Hematopoietic multipotent progenitor cell treated with erythropoietin and hydrocortisone succinate and interleukin-3 and kit ligand, for 8 days (in vitro differentiated cells): Measurements from ENCODE around the gene ID1.
A peak's percentile ranks its signal among the peaks of the same experiment; 100 is the strongest.
"Not testable (repeated sequence)": the region's sequence is repeated elsewhere in the genome, so short reads cannot be mapped to it uniquely, and the experiment has no call there.

Source experiments
- DNase-seq: peaks from one replicate; pipeline ENCODE4 v3.0.0-alpha.2; 2015

The ID1 gene

GRCh38 chr20:31602779-31603441 lies 2.2 kb upstream of the ID1 start:
- no peak for DNase-seq

DNA sequence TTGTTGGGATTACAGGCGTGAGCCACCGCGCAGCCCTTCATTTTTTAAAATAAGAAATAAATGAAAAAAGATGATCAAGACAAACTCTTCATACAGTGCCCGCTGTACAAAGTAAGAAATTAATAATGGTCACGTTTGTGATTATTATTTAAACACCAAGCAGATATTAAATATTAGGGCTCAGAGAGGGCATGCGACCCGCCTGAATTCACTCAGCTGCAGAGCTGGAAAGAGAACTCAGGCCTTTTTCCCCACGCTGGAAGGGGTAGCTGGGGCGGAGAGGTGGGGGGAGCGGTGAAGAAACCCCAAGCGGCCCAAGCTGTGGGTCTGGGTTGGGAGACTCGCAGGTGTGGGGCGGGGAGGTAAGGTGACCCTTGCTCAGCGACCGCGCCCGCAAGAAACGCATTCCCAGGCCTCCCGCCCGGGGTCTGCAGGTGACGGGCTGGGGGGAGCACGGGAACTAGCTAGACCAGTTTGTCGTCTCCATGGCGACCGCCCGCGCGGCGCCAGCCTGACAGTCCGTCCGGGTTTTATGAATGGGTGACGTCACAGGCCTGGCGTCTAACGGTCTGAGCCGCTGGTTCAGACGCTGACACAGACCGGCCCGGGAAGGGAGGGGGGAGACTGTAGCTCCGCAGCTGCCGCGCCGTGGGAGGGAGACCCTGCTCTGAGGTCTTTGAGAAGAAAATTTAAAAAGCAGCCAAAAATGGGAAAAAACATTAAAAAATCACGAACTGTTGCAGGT lies 1.1 kb upstream of the ID1 start:
- peak; percentile 91 for DNase-seq

DNA sequence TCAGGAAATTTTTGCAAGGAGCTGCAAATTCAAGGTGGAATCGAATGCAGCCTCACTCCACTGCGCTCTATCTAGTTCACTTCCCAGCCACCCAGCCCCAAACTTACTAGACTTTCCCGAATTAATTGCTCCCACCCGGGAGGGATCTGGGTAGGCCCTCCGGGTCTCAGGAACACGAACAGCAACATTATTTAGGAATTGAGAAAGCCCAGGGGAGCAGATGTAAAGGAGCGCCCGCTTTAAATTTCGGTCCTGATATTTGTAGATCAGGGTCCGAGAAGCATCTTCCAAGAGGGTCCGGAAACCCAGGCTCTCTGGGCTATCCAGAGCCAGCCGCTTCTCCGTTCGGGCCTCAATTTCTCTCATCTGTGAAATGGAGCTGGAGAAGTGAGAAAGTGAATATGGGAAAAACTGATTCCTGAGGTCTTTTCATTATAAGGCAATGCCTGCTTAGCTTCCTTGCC lies 490 bp upstream of the ID1 start:
- DNase-seq, result no peak

DNA sequence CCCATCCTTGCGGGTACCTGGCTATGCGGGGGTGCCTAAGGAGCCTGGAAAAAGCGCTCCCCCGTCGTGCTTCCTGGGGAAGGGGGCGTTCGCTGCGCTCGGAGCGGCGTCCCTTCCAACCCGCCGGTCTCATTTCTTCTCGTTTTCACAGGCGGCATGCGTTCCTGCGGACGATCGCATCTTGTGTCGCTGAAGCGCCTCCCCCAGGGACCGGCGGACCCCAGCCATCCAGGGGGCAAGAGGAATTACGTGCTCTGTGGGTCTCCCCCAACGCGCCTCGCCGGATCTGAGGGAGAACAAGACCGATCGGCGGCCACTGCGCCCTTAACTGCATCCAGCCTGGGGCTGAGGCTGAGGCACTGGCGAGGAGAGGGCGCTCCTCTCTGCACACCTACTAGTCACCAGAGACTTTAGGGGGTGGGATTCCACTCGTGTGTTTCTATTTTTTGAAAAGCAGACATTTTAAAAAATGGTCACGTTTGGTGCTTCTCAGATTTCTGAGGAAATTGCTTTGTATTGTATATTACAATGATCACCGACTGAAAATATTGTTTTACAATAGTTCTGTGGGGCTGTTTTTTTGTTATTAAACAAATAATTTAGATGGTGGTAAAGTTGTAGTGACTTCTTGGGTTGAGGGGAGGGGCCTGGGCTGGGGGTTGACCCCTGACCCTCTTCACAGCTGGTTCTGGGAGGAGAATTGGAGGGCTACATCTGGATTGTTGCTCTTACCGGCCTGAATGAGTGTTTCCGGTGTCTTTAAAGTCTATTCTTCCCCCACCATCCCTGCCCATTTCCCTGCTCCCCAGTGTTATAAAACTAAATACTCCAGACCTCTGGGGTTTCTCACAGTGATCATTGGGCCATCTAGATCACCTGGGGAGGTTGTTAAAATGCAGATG lies 1.1 kb downstream of the ID1 start:
- peak; percentile 32 for DNase-seq

GRCh38 chr20:31606804-31607639 lies 1.9 kb downstream of the ID1 start:
- DNase-seq, result peak; percentile 91

DNA sequence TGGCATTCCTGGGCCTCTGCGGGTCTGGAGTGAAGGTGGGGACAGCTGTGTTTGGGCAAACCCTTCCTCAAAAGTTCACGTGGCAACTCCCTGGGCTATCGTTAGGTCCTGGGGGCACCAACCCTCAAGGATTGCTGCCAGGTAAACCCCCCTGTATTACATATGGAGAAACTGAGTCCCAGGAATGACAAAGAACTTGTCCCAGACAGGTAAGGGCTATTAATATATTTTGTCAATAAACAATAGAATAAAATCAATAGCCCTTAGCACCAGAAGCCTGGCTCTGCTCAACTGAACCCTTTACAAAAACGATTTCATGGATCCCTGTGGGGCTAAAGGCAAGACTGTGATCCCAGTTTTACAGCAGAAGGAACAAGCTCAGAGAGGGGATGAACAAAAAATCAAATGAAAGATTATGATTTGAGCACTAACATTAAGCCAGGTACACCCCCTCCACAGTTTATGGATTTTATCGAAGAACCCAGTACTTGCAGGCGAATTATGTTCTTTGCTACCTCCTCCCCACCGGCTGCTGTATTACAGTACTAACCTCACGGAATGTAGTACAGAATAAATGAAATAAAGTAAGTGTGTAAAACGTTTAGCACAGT lies 2.7 kb downstream of the ID1 start:
- no peak for DNase-seq

GRCh38 chr20:31608251-31608945 lies 3.3 kb downstream of the ID1 start:
- no peak for DNase-seq

DNA sequence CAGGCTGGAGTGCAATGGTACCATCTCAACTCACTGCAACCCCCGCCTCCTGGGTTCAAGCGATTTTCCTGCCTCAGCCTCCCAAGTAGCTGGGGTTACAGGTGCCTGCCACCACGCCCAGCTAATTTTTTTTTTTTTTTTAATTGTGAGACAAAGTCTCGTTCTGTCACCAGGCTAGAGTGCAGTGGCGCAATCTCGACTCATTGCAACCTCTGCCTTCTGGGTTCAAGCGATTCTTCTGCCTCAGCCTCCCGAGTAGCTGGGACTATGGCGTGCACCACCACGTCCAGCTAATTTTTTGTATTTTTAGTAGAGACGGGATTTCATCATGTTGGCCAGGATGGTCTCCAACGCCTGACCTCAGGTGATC lies 7.2 kb downstream of the ID1 start:
- not testable (repeated sequence) for DNase-seq

DNA sequence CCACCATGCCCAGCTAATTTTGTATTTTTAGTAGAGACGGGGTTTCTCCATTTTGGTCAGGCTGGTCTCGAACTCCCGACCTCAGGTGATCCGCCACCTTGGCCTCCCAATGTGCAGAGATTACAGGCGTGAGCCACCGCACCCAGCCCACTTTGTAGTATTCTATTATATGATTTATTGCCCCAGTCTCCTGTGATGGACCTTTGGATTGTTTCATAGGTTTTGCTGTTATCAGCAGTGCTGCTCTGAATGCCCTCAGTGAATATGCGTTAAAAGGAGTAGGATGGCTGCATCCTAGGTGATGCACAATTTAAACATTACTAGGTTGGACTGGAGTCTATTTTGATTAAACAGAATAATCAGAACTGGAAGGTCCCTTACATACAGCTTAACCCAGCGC lies 10.3 kb downstream of the ID1 start:
- no peak for DNase-seq

GRCh38 chr20:31617432-31618104 lies 12.5 kb downstream of the ID1 start:
- no peak for DNase-seq

- no peak for DNase-seq
Observed at GRCh38 chr20:31620246-31620645, 15.2 kb downstream of the ID1 start.

DNA sequence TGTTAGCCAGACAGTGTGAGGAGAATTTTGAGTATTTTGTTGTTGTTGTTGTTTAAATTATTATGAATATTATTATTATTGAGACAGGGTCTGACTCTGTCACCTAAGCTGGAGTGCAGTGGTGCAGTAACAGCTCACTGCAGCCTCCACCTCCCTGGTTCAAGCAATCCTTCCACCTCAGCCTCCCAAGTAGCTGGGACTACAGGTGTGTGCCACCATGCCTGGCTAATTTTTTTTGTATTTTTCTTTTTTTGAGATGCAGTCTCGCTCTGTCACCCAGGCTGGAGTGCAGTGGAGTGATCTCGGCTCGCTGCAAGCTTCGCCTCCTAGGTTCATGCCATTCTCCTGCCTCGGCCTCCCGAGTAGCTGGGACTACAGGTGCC lies 18.0 kb downstream of the ID1 start:
- not testable (repeated sequence) for DNase-seq

DNA sequence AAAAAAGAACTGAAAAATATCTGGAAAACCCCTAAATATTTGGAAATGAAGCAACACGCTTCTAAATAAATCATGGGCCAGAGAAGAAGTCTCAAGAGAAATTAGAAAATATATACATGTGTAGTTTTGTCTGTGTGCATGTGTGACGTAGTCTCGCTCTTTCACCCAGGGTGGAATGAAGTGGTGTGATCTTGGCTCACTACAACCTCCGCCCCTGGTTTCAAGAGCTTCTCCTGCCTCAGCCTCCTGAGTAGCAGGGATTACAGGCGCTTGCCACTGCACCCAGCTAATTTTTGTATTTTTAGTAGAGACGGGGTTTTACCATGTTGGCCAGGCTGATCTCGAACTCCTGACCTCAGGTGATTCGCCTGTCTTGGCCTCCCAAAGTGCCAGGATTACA lies 21.4 kb downstream of the ID1 start:
- DNase-seq, result not testable (repeated sequence)

GRCh38 chr20:31628057-31628456 lies 23.0 kb downstream of the ID1 start:
- DNase-seq, result not testable (repeated sequence)

DNA sequence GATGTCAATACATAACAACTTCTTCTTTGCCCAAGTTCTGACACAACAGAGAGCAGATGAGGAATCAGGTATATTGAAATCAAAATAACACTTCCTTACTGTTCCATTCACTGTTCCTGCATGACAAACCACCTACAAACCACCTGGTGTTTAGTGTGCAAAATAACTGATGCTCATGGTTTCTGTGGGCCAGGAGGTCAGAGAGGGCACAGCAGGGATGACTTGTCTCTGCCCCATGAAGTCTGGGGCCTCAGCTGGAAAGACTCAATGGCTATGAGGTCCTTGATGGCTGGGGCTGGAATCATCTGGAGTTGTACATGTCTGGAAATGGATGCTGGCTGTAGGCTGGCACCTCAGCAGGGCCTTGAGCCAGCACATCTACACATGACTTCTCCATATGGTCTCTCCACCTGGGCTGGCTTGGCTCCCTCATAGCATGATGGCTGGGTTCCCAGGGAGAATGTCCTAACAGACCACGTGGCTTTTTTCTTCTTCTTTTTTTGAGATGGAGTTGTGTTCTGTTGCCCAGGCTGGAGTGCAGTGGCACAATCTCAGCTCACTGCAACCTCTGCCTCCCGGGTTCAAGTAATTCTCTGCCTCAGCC lies 25.2 kb downstream of the ID1 start:
- DNase-seq, result no peak

- no peak for DNase-seq
Observed at GRCh38 chr20:31632548-31633338, 27.7 kb downstream of the ID1 start.

DNA sequence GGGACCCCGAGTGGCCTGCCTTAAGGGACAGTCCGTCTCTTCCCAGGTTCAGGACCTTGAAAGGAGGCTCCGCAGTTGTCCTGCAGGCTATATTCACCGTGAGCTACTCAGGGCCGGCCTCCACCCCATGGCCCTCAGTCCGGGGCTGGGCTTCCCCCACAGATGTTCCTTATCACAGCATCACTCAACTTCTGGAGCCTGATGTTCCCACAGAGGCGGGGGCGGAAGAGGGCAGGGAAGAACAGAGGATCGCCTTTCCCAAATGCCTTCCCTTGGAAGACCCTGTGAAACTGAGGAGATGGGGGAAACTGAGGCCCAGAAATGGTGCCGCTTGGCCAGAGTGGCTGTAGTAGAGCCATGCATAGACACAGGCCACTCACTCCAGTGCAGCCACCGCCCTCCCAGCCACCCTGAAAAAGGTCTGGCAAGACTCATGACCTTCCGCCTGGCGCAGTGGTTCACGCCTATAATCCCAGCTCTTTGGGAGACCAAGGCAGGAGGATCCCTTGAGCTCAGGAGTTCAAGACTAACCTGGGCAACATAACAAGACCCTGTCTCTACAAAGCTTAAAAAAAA lies 28.3 kb downstream of the ID1 start:
- no peak for DNase-seq

- no peak for DNase-seq
Observed at GRCh38 chr20:31637660-31638059, 32.6 kb downstream of the ID1 start, which contains the start of gene COX4I2. Gene COX4I2, plus strand, starts transcription at chr20:31637912. Its CDS starts 1,106 bp downstream, at chr20:31639018.

GRCh38 chr20:31638317-31638716 lies 33.2 kb downstream of the ID1 start:
- DNase-seq, result no peak
